ENCODE data around the gene GSTA3. TPM values are rescaled to one million over a fixed set of nuclear protein-coding genes. Genes with fewer than 3 reads are reported as not detected.
"Not testable (repeated sequence)": the region's sequence is repeated elsewhere in the genome, so short reads cannot be mapped to it uniquely, and the experiment has no call there.

Gene GSTA3
- total RNA-seq, 3 donors from 2014 or later = not detected

DNA sequence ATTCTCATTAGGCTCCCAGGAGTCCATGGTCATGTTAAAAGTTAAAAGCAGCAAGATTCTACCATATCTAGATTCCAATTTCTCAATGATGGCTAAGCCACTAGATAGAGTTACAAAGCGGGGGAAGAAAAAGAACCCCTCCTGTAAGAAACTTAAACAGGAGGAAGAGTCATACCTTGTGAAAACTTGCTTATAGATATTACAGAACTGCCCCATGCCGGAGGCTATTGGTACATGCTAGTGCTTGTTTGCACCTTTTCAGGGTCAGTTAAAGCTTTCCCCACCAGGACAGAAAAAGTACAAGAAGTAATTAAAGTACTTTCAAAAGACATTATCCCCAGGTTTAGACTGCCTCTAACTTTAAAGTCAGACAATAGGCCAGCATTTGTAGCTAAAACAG, 15.5 kb upstream of the GSTA3 start:
- H3K4me3 Mint-ChIP-seq = no peak overlapping the region
- peaks cover 10% of the 10 kb centered on the region for H3K27me3 Mint-ChIP-seq (ENCODE audit: low read depth)

DNA sequence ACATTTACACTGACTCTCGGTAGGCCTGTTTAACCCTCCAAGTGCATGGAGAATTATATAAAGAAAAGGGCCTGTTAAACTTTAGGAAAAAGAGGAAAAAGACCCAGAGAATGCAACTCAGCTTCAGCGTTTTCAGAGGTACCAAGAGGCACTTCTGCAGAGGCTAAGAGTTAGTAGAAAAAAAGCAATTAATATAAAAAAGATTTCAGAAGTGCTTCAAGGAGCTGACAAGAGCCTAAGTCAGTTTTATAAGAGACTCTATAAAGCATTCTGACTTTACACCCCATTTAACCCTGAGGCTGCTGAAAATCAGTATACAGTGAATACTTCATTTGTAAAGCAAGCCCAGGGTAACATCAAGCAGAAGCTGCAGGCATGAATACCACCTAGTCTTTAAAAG, 14.2 kb upstream of the GSTA3 start:
- not testable (repeated sequence) for H3K4me1 Mint-ChIP-seq (ENCODE audit: low read depth); H3K27me3 Mint-ChIP-seq (ENCODE audit: low read depth); H3K9me3 Mint-ChIP-seq; H3K4me3 Mint-ChIP-seq; ATAC-seq; H3K36me3 Mint-ChIP-seq (ENCODE audit: insufficient read depth); DNase-seq

More for the DNA sequence above, 15.5 kb upstream of the GSTA3 start:
- Mint-ChIP-seq H3K36me3 (ENCODE audit: insufficient read depth) (no peaks in the 10 kb centered on the region), H3K9me3 (no peaks in the 10 kb centered on the region), H3K4me1 (ENCODE audit: low read depth) (no peaks in the 10 kb centered on the region)
- DNase-seq (no peak), ATAC-seq (no peak)

DNA sequence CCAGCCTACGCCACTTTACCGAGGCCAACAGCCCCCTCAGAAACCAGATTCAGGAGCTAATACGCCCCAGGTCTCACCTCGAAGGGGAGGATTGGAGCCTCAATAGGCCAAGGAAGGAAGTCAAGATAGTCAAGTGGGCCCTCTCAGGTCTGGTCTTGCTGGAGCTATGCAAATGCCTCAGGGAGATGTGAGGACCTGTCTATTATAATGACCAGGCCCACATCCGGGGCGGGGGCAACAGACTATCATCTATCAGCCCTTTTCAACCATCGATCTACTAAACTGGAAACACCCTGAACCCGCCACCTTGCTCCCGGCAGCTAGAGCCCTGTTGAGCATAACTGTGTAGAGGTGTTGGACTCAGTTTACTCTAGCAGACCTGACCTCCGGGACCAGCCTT, 12.7 kb upstream of the GSTA3 start:
- H3K36me3 Mint-ChIP-seq (ENCODE audit: insufficient read depth) = no peaks in the 10 kb centered on the region
- peaks cover 10% of the 10 kb centered on the region for H3K27me3 Mint-ChIP-seq (ENCODE audit: low read depth)
- no peaks in the 10 kb centered on the region for H3K4me1 Mint-ChIP-seq (ENCODE audit: low read depth)
- no peak for ATAC-seq
- H3K9me3 Mint-ChIP-seq = no peaks in the 10 kb centered on the region
- H3K4me3 Mint-ChIP-seq = no peak overlapping the region
- no peak for DNase-seq

DNA sequence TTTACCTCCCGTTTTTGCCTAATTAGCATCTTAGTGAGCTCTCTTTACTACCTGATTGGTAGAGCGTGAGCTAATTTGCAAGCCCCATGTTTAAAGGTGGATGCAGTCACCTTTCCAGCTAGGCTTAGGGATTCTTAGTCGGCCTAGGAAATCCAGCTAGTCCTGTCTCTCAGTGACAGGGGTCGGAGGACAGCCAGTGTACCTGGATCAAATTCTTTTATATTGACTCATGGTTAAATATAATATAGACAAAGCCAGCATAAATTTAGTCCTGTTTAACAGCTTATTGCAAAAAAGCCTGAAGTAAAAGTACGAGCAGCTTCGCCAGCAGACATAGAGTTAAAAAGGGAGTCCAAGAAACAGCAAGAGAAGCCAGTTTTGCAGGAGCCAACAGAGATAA, 12.2 kb upstream of the GSTA3 start:
- DNase-seq = no peak
- H3K4me3 Mint-ChIP-seq = no peak overlapping the region
- H3K9me3 Mint-ChIP-seq = no peaks in the 10 kb centered on the region
- ATAC-seq = no peak
- H3K27me3 Mint-ChIP-seq (ENCODE audit: low read depth) = peaks cover 10% of the 10 kb centered on the region
- no peaks in the 10 kb centered on the region for H3K4me1 Mint-ChIP-seq (ENCODE audit: low read depth)
- H3K36me3 Mint-ChIP-seq (ENCODE audit: insufficient read depth) = no peaks in the 10 kb centered on the region

DNA sequence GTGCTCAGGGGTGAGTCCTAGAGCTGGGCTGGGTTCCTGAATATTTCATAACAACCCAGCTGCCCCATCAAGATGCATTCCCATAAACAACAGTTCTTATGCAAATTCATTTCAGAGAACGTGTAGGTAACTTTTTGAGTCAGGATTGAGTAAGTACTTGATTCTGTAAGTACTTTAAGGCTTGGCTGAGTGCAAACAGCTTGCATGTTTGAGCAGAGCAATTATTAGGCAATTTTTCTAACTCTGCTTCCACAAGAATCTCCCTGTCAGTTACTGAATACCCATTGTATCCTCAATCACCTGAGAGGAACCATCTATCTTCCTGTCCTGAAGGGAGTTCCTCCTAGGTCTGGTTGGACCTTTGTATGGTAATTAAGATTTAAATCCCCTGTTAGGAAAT, 10.0 kb upstream of the GSTA3 start:
- not testable (repeated sequence) for ATAC-seq

DNA sequence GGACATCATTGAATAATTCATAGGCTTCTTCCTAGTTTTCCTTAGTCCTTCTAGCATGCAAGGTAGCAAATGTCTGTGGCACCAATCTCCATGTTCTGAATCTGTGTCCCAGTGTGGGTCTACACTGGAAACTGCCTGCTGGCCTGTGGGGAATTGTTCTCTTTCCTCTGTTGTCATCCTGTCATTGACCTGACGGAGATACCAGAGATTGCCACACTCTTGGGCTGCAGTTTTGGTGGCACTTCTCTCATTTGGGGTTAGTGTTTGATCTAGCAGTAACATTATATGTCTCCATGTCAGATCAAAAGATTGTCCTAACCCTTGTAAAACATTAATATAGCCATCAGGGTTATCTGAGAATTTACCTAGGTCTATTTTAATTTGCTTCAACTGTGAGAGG, 9.3 kb upstream of the GSTA3 start:
- not testable (repeated sequence) for H3K4me3 Mint-ChIP-seq; H3K4me1 Mint-ChIP-seq (ENCODE audit: low read depth); ATAC-seq; H3K27me3 Mint-ChIP-seq (ENCODE audit: low read depth); H3K9me3 Mint-ChIP-seq; H3K36me3 Mint-ChIP-seq (ENCODE audit: insufficient read depth); DNase-seq

More for the DNA sequence above, 10.0 kb upstream of the GSTA3 start:
- not testable (repeated sequence) for H3K9me3 Mint-ChIP-seq; H3K36me3 Mint-ChIP-seq (ENCODE audit: insufficient read depth); DNase-seq; H3K4me1 Mint-ChIP-seq (ENCODE audit: low read depth); H3K27me3 Mint-ChIP-seq (ENCODE audit: low read depth); H3K4me3 Mint-ChIP-seq

DNA sequence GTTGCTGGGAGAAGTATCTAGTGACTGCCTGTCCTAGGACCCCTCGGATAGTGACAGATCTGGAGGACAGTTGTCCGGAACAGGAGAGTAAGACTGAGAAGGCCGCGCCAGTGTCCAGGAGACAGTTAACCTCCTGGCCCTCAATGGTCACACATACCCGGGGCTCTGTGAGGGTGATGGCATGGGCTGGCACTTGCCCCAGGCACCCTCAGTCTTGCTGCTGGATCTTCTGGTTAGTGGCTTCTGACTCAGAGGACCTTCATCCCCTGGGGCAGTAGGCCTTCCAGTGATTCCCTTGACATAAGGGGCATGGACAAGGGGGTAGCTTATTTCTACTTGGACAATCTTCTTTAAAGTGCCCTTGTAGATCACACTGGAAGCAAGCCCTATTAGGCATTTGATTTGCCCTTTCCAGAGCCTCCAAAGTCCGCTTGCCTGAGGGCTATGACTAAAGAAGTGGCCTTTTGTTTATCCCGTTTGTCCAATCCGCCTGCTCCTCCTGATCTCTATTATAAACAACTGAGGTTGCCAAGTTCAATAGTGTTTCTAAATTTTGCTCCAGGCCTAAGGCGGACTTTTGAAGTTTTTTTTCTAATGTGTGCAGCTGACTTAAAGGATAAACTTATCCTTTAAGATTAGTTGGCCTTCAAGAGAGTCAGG, 8.7 kb upstream of the GSTA3 start:
- not testable (repeated sequence) for H3K27me3 Mint-ChIP-seq (ENCODE audit: low read depth); ATAC-seq; H3K36me3 Mint-ChIP-seq (ENCODE audit: insufficient read depth); H3K9me3 Mint-ChIP-seq; H3K4me1 Mint-ChIP-seq (ENCODE audit: low read depth); DNase-seq; H3K4me3 Mint-ChIP-seq

DNA sequence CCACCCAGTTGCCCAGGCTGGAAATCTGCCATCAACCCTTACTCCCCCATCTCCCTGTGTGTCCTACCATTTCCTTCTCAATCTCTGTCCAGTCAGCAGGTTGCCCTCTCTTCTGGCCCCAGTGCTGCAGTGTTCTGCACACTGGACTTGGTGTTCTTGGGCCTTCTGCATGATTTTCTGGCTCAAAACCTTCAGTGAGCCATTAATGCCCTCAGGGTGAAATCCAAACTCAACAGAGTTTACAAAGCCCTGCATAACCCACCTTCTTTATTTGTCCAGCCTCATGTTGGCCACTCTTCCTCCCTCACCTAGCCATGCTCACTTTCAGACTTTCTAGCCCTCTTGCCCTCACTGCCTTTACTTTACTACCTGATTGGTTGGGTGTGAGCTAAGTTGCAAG, 5.0 kb upstream of the GSTA3 start:
- H3K9me3 Mint-ChIP-seq = no peaks in the 10 kb centered on the region
- peaks cover 3% of the 10 kb centered on the region for H3K27me3 Mint-ChIP-seq (ENCODE audit: low read depth)
- DNase-seq = no peak
- H3K4me1 Mint-ChIP-seq (ENCODE audit: low read depth) = no peaks in the 10 kb centered on the region
- no peak for ATAC-seq
- H3K4me3 Mint-ChIP-seq = no peak overlapping the region
- H3K36me3 Mint-ChIP-seq (ENCODE audit: insufficient read depth) = no peaks in the 10 kb centered on the region

DNA sequence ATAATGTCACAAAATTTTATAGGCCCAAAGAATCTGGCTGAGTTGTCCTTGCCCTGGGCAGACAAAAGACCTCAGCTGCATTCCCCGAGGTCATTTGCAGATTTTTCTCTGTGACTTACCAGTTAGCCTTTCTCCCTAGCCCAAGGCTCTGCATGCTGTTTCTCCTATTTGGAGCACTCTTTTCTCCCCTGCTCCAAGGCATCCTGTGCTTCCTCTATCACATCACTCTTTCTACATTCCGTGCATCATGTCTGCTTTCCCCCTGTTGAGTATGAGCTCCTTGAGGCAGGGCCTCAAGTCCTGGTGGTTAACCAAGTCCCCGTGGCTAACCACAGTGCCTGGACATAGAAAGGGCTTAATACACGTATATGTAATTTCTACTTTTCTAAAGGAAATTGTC, 593 bp upstream of the GSTA3 start:
- H3K9me3 Mint-ChIP-seq = no peaks in the 10 kb centered on the region
- no peaks in the 10 kb centered on the region for H3K4me1 Mint-ChIP-seq (ENCODE audit: low read depth)
- DNase-seq = no peak
- ATAC-seq = no peak
- no peak overlapping the region for H3K4me3 Mint-ChIP-seq
- H3K27me3 Mint-ChIP-seq (ENCODE audit: low read depth) = peaks cover 3% of the 10 kb centered on the region
- H3K36me3 Mint-ChIP-seq (ENCODE audit: insufficient read depth) = no peaks in the 10 kb centered on the region

DNA sequence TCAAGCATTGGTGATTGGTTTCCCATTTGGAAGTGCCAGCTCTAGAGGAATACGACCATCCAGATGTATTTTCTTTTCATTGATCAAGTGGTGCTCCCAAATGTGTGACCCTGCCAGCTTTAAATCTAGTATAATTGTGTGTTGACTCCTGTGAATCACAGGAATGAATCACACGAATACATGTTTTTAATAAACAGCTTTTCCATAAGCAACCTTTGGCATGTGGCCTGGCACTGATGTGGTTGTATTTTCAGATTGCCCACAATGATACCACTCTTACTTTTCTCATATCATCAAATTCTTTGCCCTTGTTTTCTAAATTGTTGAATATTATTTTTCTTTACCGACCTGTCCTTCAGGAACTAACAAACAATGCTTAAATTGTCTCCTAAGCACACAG, 367 bp downstream of the GSTA3 start:
- Mint-ChIP-seq H3K4me3 (no peak overlapping the region), H3K4me1 (ENCODE audit: low read depth) (no peaks in the 10 kb centered on the region), H3K27me3 (ENCODE audit: low read depth) (peaks cover 3% of the 10 kb centered on the region), H3K9me3 (no peaks in the 10 kb centered on the region), H3K36me3 (ENCODE audit: insufficient read depth) (no peaks in the 10 kb centered on the region)
- DNase-seq (no peak), ATAC-seq (no peak)

DNA sequence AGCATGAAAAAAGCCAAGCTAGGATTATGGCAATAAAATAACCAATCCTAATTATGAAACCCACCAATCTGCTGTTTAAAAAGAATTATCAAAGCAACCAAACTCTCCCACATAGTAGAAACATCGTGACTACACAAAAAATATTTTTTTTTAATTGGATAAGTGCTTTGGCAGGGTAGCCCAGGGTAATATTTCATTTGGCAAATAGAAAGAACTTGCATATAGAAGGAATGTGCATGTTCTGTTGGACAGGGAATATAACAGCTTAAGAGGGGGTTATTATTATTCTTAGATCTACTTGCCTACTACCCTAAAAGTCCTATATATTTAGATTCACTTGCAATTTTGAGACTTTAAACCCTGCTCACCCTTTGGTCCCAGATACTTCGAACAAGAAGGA, 972 bp downstream of the GSTA3 start:
- no peak for ATAC-seq
- peaks cover 3% of the 10 kb centered on the region for H3K27me3 Mint-ChIP-seq (ENCODE audit: low read depth)
- no peaks in the 10 kb centered on the region for H3K4me1 Mint-ChIP-seq (ENCODE audit: low read depth)
- DNase-seq = no peak
- H3K9me3 Mint-ChIP-seq = no peaks in the 10 kb centered on the region
- H3K4me3 Mint-ChIP-seq = no peak overlapping the region
- H3K36me3 Mint-ChIP-seq (ENCODE audit: insufficient read depth) = no peaks in the 10 kb centered on the region

DNA sequence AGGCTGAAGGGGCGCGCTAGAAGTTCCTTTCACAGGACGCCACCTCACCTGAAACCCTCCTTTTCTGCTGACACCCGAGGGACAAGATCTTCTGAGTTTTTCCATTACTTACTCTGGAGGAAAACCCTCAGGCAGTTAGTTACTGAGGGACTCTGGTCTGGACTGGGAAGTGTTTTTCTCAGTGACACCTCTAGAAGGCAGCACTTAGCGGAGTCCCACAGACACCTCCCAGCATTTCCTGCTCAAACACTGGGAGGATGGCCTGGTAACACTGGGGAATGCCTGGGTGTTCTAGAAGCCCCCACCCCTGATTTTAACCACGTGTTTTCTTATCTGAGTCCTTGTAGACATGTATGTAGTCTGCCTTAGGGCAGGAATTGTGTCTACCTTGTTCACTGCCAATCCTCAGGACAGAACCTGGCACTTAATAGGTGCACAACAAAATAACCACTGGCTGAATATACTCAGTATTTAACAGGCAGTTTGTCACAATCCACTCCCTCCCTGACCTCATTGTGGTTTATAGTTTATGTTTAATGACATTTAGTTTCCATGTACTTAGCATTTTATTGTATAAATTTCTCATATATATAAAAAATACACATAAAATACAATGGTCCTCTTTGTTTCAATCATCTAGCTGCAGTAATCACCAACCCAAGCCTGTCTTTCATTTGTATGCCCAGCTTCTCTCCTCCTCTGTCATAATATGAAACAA, 4.8 kb downstream of the GSTA3 start:
- Mint-ChIP-seq H3K4me1 (ENCODE audit: low read depth) (no peaks in the 10 kb centered on the region), H3K9me3 (no peaks in the 10 kb centered on the region), H3K36me3 (ENCODE audit: insufficient read depth) (no peaks in the 10 kb centered on the region), H3K4me3 (no peak overlapping the region), H3K27me3 (ENCODE audit: low read depth) (peaks cover 3% of the 10 kb centered on the region)
- ATAC-seq = peak in 1 of 2 donors; percentile 40
- no peak for DNase-seq

DNA sequence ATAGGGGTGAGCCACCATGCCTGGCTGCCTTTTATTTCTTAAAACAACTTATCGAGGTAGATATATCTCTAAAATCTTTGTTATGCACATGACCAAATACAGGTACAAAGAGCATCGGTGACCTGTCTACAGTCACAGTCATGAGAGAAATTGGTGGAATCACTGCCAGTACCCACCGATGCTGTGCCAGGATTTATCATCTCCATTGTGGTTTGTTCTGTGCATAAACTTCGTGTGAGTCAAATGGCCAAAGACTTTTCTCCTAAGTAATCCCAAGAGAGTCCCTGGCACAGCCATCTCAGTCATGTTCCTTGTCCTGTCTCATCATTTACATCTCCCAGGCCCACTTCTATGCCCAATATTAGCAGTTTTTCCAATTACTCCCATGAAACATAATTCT, 9.0 kb downstream of the GSTA3 start:
- DNase-seq (no peak), ATAC-seq (no peak)
- H3K9me3 Mint-ChIP-seq = peaks cover 4% of the 10 kb centered on the region
- H3K4me3 Mint-ChIP-seq = no peak overlapping the region
- no peaks in the 10 kb centered on the region for H3K36me3 Mint-ChIP-seq (ENCODE audit: insufficient read depth)
- no peaks in the 10 kb centered on the region for H3K4me1 Mint-ChIP-seq (ENCODE audit: low read depth)
- peaks cover 5% of the 10 kb centered on the region for H3K27me3 Mint-ChIP-seq (ENCODE audit: low read depth)

DNA sequence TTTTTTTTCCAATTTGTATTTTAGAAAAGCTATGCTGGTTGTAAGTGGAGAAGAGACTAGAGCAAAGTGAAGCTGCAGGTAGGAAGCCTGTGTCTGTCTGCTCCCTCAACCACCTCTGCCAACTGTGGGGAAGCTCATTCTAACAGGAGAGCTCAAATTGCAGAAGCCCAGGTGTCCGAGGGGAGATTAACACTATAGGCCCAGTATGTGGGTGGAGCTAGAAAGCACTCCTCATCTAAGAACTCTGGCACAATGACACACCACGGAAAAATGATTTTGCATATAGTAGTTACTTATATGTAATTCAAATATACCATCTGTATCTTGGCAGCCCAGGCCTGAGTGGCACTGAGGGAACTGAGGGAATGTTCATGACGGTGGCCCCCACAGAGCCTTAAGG, 13.7 kb downstream of the GSTA3 start:
- not testable (repeated sequence) for H3K9me3 Mint-ChIP-seq; DNase-seq; H3K27me3 Mint-ChIP-seq (ENCODE audit: low read depth); H3K4me1 Mint-ChIP-seq (ENCODE audit: low read depth); H3K4me3 Mint-ChIP-seq; ATAC-seq; H3K36me3 Mint-ChIP-seq (ENCODE audit: insufficient read depth)

DNA sequence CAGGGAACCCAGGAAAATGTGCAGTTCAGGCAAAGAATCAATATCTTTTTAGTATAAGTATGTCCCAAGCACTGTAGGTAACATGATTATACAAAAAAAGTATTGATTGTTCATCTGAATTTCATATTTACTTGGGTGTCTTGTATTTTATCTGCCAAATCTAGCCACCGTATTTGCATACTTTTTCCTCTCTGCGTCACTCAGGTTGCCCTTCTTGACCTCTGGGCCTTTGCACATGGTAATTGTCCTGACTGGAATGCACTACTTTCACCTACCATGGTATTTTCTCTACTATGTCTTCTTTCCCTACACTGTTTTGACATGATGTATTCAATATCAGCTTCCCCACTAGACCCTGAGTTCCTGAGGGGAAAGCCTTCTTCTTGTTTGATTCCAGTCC, 15.2 kb downstream of the GSTA3 start:
- DNase-seq (no peak), ATAC-seq (no peak)
- H3K27me3 Mint-ChIP-seq (ENCODE audit: low read depth) = peaks cover 4% of the 10 kb centered on the region
- H3K4me3 Mint-ChIP-seq = no peak overlapping the region
- no peaks in the 10 kb centered on the region for H3K36me3 Mint-ChIP-seq (ENCODE audit: insufficient read depth)
- H3K9me3 Mint-ChIP-seq = peaks cover 4% of the 10 kb centered on the region
- H3K4me1 Mint-ChIP-seq (ENCODE audit: low read depth) = no peaks in the 10 kb centered on the region

Measured in activated T-cell treated with anti-CD3 and anti-CD28 coated beads, Interleukin-2, amount 50 U/mL, for 4 hours (primary cell).